H1 (cell line): ENCODE results near the gene PNPLA3. TPM values are rescaled to one million over a fixed set of nuclear protein-coding genes. Genes with fewer than 3 reads are reported as not detected.

Experiments
- ASH2L ChIP-seq: fragments of 200-600, 300-600 bp; sonication (generic); IDR thresholded peaks from one replicate; pipeline ENCODE4 v1.7.1; 2017; ENCODE audit warnings: low read length
- CHD2 ChIP-seq: IDR thresholded peaks from 2 replicates; pipeline ENCODE4 v1.6.1; 2012; ENCODE audit warnings: low read length, improper control_type of control experiment
- CREB1 ChIP-seq: IDR thresholded peaks from 2 replicates; pipeline ENCODE4 v1.6.1; 2012; ENCODE audit warnings: inconsistent platforms
- KDM1A ChIP-seq: fragments of 200-600, 300-600 bp; sonication (generic); IDR thresholded peaks from 2 replicates; pipeline ENCODE4 v1.7.1; 2016; ENCODE audit warnings: mild to moderate bottlenecking, low read length, borderline replicate concordance
- POLR2A ChIP-seq, 2 experiments: IDR thresholded peaks; 1 replicate in 1 of 2; 2 replicates in 1 of 2; pipeline ENCODE4 v1.6.1; 2011; ENCODE audit warnings: low read depth in 2 of 2, low read length in 2 of 2, mild to moderate bottlenecking in 2 of 2; ENCODE audit errors: control extremely low read depth in 1 of 2
- TEAD4 ChIP-seq: IDR thresholded peaks from 2 replicates; pipeline ENCODE4 v1.6.1; 2012; ENCODE audit warnings: low read depth, low read length, inconsistent platforms, mixed read lengths
- polyA plus RNA-seq, 7 experiments: library from polyadenylated mRNA; depleted of rRNA in 3 of 7; stranded (reverse) in 5 of 7; unstranded in 2 of 7; fragments of >200 nt in 5 of 7; fragments of 200-250 nt in 2 of 7; gene quantifications; 1 replicate in 5 of 7; 2 replicates in 1 of 7; 4 replicates in 1 of 7; pipeline versions ENCODE4 v1.2.1 to v1.2.3, GENCODE V29; 2011 to 2013; ENCODE audit warnings: missing spikeins in 2 of 7, mixed read lengths in 2 of 7
- total RNA-seq: library from RNA; stranded (reverse); fragmentation: NEBNext Ultra II Directional; extraction: Animal tissue kit (Norgen Biotek cat#: 25700); gene quantifications from 2 replicates; pipeline ENCODE4 v1.2.1, GENCODE V29; 2021

The PNPLA3 gene
- total and polyA plus RNA-seq, 2 of the 8 experiments (the other 6 are each of a cell fraction or from before 2014, with no cell fraction given) = 17.5 to 23.4 TPM

DNA sequence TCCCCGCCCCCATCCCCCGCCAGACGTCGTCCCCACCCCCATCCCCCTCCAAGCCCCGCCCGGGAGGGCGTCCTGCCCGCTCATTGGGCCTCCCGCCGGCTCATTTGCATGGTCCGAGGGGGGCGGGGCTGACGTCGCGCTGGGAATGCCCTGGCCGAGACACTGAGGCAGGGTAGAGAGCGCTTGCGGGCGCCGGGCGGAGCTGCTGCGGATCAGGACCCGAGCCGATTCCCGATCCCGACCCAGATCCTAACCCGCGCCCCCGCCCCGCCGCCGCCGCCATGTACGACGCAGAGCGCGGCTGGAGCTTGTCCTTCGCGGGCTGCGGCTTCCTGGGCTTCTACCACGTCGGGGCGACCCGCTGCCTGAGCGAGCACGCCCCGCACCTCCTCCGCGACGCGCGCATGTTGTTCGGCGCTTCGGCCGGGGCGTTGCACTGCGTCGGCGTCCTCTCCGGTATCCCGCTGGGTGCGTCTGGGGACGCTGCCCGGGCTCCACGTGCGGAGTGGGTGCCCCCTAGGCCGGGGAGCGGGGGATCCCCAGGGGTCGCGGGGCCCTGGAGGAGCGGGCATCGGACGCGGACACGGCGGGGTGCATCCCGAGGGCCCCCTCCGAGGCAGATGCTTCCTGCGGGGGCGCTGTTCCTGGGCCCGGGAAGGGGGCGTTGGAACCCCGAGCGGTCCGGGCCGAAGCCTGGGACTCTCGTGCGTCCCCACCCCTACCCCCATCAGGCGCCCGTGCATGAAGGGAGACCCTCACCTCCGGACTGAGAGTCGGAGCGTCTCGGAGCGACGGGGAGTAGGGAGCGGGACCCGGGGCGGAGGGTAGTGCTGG, at the start of gene PNPLA3 (continued):
- TF ChIP-seq CHD2 (no peak), KDM1A (peak; percentile 38; the same call in 1 of the 2 replicates), ASH2L (peak; percentile 65), POLR2A (IDR thresholded peaks at IDR 0.05; ENCODE audit: control extremely low read depth in 1 of 2, low read depth in 2 of 2, low read length in 2 of 2) (peak; percentile 83 to 92), TEAD4 (0 out of 2 replicates have a peak, but pooled peaks have one; percentile 6), CREB1 (peak; percentile 74)
